GM23338 (cell line): ENCODE measurements around the gene MEIOB. TPM values are rescaled to one million over a fixed set of nuclear protein-coding genes. Genes with fewer than 3 reads are reported as not detected.

Experiments used
- CREB1 ChIP-seq: fragments of 250-450 bp; sonication (Bioruptor Pico); IDR thresholded peaks from 2 replicates; pipeline ENCODE4 v1.5.0; 2020; ENCODE audit warnings: low read depth, mild to moderate bottlenecking, moderate library complexity
- CTCF ChIP-seq, 2 experiments: fragments of 200-600 bp in 1 of 2; sonication (generic) in 1 of 2; conservative IDR thresholded peaks; 2 replicates each; pipeline versions ENCODE4 v1.5.1 to v1.6.1; 2016 to 2017; ENCODE audit warnings: antibody characterized with exemption in 2 of 2, low read depth in 2 of 2, mild to moderate bottlenecking in 2 of 2, moderate library complexity in 1 of 2
- ETS1 ChIP-seq: IDR thresholded peaks from 2 replicates; pipeline ENCODE4 v1.6.1; 2016; ENCODE audit warnings: antibody characterized with exemption
- EZH2 ChIP-seq: fragments of 200-600 bp; sonication (generic); IDR thresholded peaks from one replicate; pipeline ENCODE4 v1.8.0; 2017; ENCODE audit warnings: antibody characterized with exemption, mild to moderate bottlenecking, low read depth; ENCODE audit not compliant: unreplicated experiment
- JUNB ChIP-seq: IDR thresholded peaks from one replicate; pipeline ENCODE4 v1.6.1; 2016; ENCODE audit warnings: antibody characterized with exemption; ENCODE audit not compliant: unreplicated experiment
- STAT1 ChIP-seq: IDR thresholded peaks from one replicate; pipeline ENCODE4 v1.6.1; 2016; ENCODE audit warnings: antibody characterized with exemption; ENCODE audit not compliant: unreplicated experiment
- polyA plus RNA-seq: library from polyadenylated mRNA; unstranded; fragments of >200 nt; fragmentation: Nextera tagmentation; extraction: Ambion mirVana; gene quantifications from 2 replicates; pipeline ENCODE4 v1.2.1, GENCODE V29; 2016
- total RNA-seq: library from RNA; depleted of rRNA; stranded (reverse); fragments of >200 nt; shearing (Covaris generic); gene quantifications from 2 replicates; pipeline ENCODE4 v1.2.3, GENCODE V29; 2014
- TF ChIP-seq, protein P1 (sequence below): fragments of 250-450 bp; sonication (Bioruptor Pico); IDR thresholded peaks from 2 replicates; pipeline ENCODE4 v1.5.0; 2020; ENCODE audit warnings: mild to moderate bottlenecking, moderate library complexity

MEIOB gene
- total and polyA plus RNA-seq, 2 experiments from 2014 or later: 7.3 to 8.7 TPM

DNA sequence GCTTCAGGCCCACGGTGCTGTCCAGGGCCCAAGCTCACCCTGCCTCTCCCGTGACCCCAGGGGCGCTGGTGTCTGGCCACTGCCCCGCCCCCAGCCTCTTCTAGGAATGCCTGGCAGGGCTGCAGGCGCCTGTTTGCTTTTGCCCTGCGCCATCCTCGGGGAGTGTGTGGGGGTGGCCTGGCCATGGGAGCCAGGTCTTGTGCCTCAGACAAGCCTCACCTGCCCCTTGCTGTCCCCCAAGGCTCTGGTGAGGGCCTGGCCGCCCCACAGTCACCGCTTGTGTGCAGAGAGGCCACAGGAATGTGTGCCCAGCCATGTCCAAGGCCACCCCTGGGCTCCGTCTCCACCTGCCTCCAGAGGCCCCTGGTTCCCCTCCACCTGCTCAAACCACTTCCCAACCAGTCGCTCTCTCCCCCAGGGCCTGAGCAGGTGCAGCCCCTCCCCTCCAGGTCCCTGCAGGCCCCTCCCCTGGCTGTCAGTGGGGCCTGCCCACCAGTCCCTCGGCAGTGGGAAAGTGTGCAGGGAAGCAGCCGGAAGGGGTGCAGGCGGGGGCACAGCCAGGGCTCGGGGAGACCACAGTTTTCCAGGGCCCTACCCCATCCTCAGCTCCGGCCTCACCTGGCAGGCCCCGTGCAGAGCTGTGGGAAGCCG lies 77.6 kb downstream of the MEIOB start (continued):
- TF ChIP-seq, protein P1, sequence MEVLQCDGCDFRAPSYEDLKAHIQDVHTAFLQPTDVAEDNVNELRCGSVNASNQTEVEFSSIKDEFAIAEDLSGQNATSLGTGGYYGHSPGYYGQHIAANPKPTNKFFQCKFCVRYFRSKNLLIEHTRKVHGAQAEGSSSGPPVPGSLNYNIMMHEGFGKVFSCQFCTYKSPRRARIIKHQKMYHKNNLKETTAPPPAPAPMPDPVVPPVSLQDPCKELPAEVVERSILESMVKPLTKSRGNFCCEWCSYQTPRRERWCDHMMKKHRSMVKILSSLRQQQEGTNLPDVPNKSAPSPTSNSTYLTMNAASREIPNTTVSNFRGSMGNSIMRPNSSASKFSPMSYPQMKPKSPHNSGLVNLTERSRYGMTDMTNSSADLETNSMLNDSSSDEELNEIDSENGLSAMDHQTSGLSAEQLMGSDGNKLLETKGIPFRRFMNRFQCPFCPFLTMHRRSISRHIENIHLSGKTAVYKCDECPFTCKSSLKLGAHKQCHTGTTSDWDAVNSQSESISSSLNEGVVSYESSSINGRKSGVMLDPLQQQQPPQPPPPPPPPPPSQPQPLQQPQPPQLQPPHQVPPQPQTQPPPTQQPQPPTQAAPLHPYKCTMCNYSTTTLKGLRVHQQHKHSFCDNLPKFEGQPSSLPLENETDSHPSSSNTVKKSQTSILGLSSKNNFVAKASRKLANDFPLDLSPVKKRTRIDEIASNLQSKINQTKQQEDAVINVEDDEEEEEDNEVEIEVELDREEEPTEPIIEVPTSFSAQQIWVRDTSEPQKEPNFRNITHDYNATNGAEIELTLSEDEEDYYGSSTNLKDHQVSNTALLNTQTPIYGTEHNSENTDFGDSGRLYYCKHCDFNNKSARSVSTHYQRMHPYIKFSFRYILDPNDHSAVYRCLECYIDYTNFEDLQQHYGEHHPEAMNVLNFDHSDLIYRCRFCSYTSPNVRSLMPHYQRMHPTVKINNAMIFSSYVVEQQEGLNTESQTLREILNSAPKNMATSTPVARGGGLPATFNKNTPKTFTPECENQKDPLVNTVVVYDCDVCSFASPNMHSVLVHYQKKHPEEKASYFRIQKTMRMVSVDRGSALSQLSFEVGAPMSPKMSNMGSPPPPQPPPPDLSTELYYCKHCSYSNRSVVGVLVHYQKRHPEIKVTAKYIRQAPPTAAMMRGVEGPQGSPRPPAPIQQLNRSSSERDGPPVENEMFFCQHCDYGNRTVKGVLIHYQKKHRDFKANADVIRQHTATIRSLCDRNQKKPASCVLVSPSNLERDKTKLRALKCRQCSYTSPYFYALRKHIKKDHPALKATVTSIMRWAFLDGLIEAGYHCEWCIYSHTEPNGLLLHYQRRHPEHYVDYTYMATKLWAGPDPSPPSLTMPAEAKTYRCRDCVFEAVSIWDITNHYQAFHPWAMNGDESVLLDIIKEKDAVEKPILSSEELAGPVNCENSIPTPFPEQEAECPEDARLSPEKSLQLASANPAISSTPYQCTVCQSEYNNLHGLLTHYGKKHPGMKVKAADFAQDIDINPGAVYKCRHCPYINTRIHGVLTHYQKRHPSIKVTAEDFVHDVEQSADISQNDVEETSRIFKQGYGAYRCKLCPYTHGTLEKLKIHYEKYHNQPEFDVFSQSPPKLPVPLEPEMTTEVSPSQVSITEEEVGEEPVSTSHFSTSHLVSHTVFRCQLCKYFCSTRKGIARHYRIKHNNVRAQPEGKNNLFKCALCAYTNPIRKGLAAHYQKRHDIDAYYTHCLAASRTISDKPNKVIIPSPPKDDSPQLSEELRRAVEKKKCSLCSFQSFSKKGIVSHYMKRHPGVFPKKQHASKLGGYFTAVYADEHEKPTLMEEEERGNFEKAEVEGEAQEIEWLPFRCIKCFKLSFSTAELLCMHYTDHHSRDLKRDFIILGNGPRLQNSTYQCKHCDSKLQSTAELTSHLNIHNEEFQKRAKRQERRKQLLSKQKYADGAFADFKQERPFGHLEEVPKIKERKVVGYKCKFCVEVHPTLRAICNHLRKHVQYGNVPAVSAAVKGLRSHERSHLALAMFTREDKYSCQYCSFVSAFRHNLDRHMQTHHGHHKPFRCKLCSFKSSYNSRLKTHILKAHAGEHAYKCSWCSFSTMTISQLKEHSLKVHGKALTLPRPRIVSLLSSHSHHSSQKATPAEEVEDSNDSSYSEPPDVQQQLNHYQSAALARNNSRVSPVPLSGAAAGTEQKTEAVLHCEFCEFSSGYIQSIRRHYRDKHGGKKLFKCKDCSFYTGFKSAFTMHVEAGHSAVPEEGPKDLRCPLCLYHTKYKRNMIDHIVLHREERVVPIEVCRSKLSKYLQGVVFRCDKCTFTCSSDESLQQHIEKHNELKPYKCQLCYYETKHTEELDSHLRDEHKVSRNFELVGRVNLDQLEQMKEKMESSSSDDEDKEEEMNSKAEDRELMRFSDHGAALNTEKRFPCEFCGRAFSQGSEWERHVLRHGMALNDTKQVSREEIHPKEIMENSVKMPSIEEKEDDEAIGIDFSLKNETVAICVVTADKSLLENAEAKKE (CRISPR knock-in tag): no peak
- TF ChIP-seq JUNB (no peak), STAT1 (no peak), CTCF (conservative IDR thresholded peaks at IDR 0.05; ENCODE audit: low read depth in 2 of 2) (no peak), CREB1 (CRISPR knock-in tag) (no peak), EZH2 (no peak), ETS1 (no peak)
